ENCODE measurements around the gene PLOD1. TPM values are rescaled to one million over a fixed set of nuclear protein-coding genes. Genes with fewer than 3 reads are reported as not detected.

The PLOD1 gene
- total and polyA plus RNA-seq, 12 donors = 27.3 to 102 (median 48.5) TPM

GRCh38 chr1:11984576-11984975 lies 50.1 kb downstream of the PLOD1 start:
- DNase-seq = no peak
- H3K27ac ChIP-seq = peak overlapping the region; percentile 11 to 100 (median 98)
- peaks cover 0 to 79% (median 46%) of the 10 kb centered on the region in 9 donors for H3K36me3 ChIP-seq
- ATAC-seq = no peak
- WGBS, 2 donors = 32 to 63% methylated on average over 6 of the region's 6 CpGs
- H3K27me3 ChIP-seq = no peaks in the 10 kb centered on the region
- H3K4me3 ChIP-seq = peak overlapping the region in 4 of 10 donors; percentile 6 to 17 (median 8)
- peaks cover 12 to 87% (median 75%) of the 10 kb centered on the region in 9 donors for H3K4me1 ChIP-seq
- intact Hi-C loops (cut with DNase I) = loop anchor here in 2 of 10 donors (5.0 kb wide), 3 partner anchors 47 to 77 kb away; no protein-coding TSS in a partner anchor
- no peaks in the 10 kb centered on the region for H3K9me3 ChIP-seq
- no peak for TF ChIP-seq CTCF (IDR thresholded peaks at IDR 0.05)

GRCh38 chr1:11985171-11985570 lies 50.7 kb downstream of the PLOD1 start:
- no peak for DNase-seq
- 60 to 83% methylated on average over 3 of the region's 3 CpGs for whole genome bisulfite sequencing, 2 donors
- H3K9me3 ChIP-seq = no peaks in the 10 kb centered on the region
- H3K4me1 ChIP-seq = peaks cover 13 to 89% (median 79%) of the 10 kb centered on the region in 9 donors
- no peak for ATAC-seq
- intact Hi-C loops (cut with DNase I) = no loop called here
- H3K27ac ChIP-seq = peak overlapping the region in 9 of 10 donors; percentile 61 to 100 (median 98)
- peaks cover 0 to 85% (median 52%) of the 10 kb centered on the region in 9 donors for H3K36me3 ChIP-seq
- TF ChIP-seq CTCF (IDR thresholded peaks at IDR 0.05) = no peak
- H3K4me3 ChIP-seq = peak overlapping the region in 4 of 10 donors; percentile 6 to 17 (median 8)
- H3K27me3 ChIP-seq = no peaks in the 10 kb centered on the region

- no peaks in the 10 kb centered on the region for H3K27me3 ChIP-seq
- WGBS, 2 donors = 61 to 63% methylated on average over 7 of the region's 7 CpGs
- peaks cover 0 to 92% (median 58%) of the 10 kb centered on the region in 9 donors for H3K36me3 ChIP-seq
- DNase-seq (no peak), ATAC-seq (no peak)
- TF ChIP-seq CTCF (IDR thresholded peaks at IDR 0.05) = no peak
- peak overlapping the region; percentile 4 to 100 (median 98) for H3K27ac ChIP-seq
- peaks cover 14 to 90% (median 81%) of the 10 kb centered on the region in 9 donors for H3K4me1 ChIP-seq
- no peaks in the 10 kb centered on the region for H3K9me3 ChIP-seq
- H3K4me3 ChIP-seq = no peak overlapping the region
- intact Hi-C loops (cut with DNase I) = no loop called here
Observed at GRCh38 chr1:11985851-11986250, 51.3 kb downstream of the PLOD1 start.

GRCh38 chr1:11989669-11990068 lies 55.2 kb downstream of the PLOD1 start:
- Histone ChIP-seq H3K27ac (peak overlapping the region; percentile 86 to 100 (median 96)), H3K4me1 (peaks cover 13 to 67% (median 45%) of the 10 kb centered on the region in 9 donors), H3K9me3 (no peaks in the 10 kb centered on the region), H3K27me3 (no peaks in the 10 kb centered on the region), H3K36me3 (peaks cover 0 to 98% (median 69%) of the 10 kb centered on the region in 9 donors), H3K4me3 (no peak overlapping the region)
- no peak for TF ChIP-seq CTCF (IDR thresholded peaks at IDR 0.05)
- ATAC-seq (peak; percentile 11 to 75 (median 66)), DNase-seq (peak; percentile 29 to 43)
- WGBS, 2 donors = 58 to 69% methylated on average over 7 of the region's 7 CpGs
- intact Hi-C loops (cut with DNase I) = no loop called here
